Fibroblast of skin of scalp (primary cell): ENCODE data around the gene COMMD1. TPM values are rescaled to one million over a fixed set of nuclear protein-coding genes. Genes with fewer than 3 reads are reported as not detected.
A peak's percentile ranks its signal among the peaks of the same experiment; 100 is the strongest.
"Not testable (repeated sequence)": the region's sequence is repeated elsewhere in the genome, so short reads cannot be mapped to it uniquely, and the experiment has no call there.

Source experiments
- DNase-seq: peaks from one replicate; pipeline ENCODE4 v3.0.0-alpha.2; 2013
- polyA plus RNA-seq, 2 experiments: library from polyadenylated mRNA; unstranded; fragments of 120-200 nt; gene quantifications; one replicate each; pipeline ENCODE4 v1.2.1, GENCODE V29; 2013; ENCODE audit not compliant: insufficient read length in 2 of 2

Gene COMMD1
- polyA plus RNA-seq (2013, experiment 1 of 2; ENCODE audit: insufficient read length) = 72.9 TPM
- polyA plus RNA-seq (2013, experiment 2 of 2; ENCODE audit: insufficient read length) = 73.1 TPM

DNA sequence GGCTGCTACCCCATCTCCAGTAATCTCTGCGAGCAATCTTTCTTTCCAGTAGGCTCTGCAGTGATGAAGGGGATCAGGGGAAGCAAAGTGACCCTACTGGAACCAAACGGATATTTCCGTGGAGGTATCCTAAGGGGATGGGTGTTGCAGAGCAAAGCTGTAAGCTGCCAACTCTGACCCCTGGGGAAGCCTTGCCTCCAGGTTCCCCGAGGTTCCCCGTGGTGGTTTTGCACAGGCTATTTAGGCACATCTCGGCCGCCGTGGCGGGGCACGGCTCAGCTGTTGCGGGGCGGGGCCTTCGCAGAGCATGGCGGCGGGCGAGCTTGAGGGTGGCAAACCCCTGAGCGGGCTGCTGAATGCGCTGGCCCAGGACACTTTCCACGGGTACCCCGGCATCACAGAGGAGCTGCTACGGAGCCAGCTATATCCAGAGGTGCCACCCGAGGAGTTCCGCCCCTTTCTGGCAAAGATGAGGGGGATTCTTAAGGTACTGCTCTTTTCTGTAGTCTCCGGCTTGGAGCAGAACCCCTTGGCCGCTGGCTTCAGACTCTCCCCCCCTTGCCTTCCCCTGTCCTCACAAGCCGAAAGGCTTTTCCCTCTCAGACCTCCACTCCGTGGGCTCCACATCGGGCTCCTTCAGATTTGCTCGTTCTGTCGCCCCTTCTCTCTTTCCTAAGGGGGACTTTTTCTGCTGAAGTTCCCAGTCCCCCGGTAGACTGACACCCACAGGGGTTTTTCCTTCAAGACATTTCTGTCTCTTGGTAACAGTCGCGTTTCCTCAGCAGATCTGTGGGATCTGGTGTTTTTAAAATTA, at the start of gene COMMD1:
Gene COMMD1 (plus strand): TSS at position 303 of the 814 bp plus-strand sequence. CDS start 5 bp downstream, at position 308.
- peak; percentile 70 for DNase-seq

DNA sequence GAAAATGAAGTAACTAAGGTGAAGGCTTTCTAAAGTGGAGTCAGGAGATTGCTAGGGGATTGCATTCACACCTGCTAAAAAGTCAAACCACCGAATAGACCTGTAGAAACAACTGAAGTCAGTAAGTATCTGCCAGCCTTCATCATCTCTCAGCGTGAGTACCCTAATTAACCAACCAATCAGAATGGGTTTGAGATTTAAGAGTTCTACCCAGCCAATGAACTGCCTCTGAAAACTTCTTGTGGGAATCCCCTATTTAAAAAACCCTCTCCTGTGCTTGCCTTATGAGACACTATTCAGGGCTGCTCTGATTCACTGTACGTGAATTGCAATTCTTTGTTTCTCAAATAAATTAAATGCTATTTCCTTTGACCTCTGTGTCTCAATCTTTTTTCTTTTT, 48.2 kb upstream of the COMMD1 start:
- DNase-seq = no peak

DNA sequence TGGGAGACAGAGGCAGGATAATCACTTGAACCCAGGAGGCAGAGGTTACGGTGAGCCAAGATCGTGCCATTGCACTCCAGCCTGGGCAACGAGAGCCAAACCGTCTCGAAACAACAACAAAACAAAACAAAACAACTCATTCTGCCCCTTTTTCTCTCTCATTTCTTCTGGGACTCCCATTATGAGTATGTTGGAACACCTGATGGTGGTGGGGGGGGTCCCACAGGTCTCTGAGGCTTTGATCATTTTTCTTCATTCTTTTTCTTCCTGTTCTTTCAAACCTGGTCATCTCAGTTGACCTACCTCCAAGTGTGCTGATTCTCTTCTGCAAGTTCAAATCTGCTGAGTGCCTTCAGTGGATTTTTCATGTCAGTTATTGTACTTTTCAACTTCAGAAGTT, 43.4 kb upstream of the COMMD1 start:
- DNase-seq = no peak

DNA sequence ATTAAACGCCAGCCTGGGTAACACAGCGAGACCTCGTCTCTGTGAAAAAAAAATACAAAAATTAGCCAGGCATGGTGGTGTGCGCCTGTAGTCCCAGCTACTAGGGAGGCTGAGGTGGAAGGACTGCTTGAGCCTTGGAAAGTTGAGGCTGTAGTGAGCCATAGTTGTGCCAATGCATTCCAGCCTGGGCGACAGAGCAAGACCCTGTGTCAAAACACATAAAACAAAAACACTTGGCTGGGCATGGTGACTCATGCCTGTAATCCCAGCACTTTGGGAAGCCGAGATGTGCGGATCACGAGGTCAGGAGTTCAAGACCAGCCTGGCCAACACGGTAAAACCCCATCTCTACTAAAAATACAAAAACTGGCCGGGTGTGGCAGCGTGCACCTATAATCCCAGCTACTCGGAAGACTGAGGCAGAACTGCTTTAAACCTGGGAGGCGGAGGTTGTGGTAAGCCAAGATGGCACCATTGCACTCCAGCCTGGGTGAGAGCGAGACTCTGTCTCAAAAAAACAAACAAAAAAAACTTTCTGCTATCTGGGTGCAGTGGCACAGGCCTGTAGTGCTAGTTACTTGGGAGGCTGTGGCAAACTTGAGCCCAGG, 38.9 kb upstream of the COMMD1 start:
- DNase-seq = not testable (repeated sequence)

DNA sequence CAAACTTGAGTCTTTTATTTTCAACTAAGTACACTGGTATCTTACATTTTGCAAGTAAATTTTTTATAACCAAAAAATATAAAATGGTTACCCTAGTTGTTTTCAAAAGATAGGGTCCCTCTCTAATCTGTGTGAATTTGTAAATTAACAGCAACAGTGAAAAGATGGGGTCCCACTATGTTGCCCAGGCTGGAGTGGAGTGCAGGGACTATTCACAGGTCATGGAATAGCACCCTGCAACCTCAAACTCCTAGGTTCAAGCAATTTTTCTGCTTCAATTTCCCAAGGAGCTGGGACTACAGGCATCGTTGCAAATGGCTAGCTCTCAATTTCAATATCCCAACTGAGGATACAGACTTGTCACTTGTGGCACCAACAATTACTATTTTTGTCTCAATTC, 29.1 kb upstream of the COMMD1 start:
- no peak for DNase-seq

DNA sequence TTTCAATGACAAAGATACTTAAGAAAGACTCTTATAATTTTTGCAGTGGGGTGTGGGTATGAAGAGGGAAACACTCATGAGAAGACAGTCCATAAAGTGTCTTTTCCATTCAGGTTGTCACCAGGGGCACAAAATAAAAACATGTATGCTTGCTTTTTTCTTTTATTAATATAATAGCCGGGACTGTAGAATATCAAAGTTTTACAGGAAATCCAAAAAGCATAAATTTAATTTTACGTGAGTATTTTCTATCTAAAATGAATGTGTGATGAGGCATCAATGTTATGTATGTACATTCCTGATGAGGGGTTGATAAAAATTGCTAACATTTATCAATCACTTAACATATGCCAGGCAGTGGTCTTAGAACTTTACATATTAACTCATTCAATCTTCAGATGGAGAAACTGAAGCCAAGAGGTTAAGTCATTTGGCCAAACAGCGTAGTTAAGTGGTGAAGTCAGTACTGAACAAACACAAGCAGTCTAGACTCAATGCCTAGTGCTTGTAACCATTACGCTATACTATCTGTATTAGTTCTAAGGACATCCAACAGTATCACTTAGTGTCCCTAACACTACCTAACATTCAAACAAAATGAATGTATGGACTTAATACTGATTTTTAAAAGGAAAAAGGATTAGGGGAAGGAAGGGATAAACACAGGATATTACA, 27.8 kb upstream of the COMMD1 start:
- DNase-seq = no peak

DNA sequence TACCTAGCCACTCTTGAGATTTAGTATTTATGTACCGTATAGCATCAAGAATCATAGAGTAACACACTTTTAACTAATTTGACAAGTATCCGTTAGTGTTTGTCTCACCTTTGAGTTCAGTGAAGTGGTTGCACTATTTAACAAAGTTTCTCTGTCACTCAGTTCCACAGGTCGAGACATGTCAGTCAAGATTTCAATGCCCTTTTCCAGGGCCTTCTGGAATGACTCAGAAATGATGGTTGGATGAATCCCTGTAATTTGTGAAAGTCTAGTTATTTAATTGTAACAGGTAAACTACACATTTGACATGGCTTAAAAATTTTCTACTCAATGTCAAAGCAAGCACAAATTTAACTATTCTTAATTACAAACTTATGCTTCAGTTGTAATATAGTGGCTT, 26.7 kb upstream of the COMMD1 start:
- no peak for DNase-seq

DNA sequence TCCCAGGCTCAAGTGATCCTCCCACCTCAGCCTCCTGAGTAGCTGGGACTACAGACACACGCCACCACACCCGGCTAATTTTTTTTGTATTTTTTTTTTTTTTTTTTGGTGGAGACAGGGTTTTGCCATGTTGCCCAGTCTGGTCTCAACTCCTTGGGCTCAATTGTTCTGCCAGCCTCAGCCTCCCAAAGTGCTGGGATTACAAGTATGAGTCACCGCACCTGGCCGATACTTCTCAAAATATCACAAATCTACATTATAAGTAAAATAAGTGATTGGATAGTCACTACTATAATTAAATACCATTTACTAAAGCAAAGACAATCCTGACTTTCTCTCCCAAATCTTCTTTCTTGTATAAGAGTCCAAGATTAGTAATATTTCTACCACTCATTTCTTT, 26.1 kb upstream of the COMMD1 start:
- DNase-seq = not testable (repeated sequence)

DNA sequence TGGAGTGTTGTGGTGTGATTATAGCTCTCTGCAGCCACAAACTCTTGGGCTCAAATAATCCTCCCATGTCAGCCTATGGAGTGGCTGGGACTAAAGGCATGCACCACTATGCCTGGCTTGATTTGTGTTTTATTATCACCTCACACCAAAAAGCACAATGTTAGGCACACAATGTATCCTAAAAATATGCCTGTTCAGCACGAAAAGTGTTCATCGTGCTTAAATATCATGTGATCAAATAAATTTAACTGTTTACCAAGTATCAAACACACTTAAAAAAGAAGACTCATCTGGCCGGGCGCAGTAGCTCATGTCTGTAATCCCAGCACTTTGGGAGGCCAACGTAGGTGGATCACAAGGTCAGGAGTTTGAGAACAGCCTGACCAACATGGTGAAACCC, 22.6 kb upstream of the COMMD1 start:
- no peak for DNase-seq

DNA sequence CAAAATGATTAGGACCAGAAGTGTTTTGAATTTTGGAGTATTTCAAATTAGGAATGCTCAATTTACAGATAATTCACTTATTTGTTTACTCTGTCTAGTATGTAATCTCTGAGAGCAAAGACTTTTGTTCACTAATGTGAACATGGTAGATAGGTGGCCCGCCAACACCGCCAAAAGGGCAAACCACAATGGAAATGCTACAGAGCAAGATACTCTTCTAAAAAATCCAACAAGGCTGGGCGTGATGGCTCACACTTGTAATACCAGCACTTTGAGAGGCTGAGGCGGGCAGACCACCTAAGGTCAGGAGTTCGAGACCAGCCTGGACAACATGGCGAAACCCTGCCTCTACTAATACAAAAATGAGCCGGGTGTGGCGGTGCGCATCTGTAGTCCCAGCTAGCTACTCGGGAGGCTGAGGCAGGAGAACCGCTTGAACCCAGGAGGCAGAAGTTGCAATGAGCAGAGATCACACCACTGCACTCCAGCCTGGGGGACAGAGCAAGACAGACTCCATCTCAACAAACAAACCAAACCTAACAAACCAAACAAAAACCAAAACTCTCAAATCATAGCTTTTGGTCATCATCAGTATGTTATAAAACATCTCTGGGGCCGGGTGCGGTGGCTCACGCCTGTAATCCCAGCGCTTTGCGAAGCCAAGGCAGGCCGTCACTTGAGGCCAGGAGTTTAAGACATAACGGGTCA, 19.4 kb upstream of the COMMD1 start:
- no peak for DNase-seq

DNA sequence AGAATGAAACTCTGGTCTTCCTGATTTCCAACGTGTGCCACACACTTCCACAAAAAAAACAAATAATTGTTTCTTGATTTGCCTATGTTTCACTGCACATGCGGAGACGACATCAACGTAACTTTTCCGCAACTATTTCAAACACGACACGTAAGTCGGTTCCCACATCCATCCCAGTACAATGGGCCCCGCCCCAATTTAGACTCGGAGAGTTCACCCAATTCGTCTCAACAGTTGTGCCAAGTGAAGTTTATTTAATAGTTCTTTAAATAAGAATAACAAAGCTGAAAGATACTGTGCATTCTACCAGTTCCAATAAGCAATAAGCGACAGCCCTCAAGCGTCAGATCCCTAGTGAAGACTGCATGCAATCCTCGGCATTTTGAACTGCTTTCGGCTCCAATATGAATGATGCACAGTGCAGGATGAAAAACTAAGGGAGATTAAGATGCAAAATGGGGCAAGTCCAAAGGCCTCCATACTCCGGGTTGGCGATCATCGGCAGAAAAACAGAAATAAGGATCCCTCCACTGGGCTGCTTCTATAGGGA, 17.7 kb upstream of the COMMD1 start:
- peak; percentile 30 for DNase-seq

DNA sequence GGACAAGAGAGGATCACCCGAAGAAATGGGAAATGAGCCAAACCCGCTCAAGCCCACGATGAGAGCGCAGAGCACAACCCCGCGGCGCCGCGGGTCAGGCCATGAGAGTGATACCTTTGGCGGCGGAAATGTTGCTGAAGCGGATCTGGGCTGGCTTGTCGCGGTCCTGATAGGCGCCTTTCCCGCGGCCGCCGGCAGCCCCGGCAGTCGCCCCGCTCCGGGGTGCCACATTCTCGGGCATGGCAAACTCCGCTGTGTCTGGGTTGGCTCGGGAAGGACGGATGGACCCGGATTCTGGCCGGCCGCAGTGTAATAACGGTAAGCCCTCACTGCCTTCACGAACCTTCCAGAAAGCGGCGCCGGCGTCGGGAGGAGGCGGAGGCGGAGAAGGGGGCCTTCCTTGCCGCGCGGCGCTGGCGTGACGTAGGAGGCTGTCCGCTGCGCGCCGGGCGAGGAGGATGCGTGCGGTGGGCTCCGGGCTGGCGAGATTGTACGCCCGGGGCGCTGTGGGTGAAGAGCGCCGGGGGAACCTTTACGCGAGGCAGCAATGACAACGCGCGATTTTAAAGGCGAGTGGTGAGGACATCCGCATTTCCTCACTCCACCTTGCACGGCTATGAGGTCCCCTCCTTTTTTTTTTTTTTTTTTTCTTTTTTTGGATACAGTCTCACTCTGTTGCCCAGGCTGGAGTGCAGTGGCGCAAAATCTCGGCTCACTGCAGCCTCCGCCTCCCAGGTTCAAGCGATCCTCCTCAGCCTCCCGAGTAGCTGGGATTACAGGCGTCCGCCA, 17.0 kb upstream of the COMMD1 start, which contains the start of gene CCT4:
Gene CCT4 (minus strand): TSS at position 390 of the 789 bp plus-strand sequence. CDS start 149 bp downstream, at position 241.
- peak; percentile 86 for DNase-seq

DNA sequence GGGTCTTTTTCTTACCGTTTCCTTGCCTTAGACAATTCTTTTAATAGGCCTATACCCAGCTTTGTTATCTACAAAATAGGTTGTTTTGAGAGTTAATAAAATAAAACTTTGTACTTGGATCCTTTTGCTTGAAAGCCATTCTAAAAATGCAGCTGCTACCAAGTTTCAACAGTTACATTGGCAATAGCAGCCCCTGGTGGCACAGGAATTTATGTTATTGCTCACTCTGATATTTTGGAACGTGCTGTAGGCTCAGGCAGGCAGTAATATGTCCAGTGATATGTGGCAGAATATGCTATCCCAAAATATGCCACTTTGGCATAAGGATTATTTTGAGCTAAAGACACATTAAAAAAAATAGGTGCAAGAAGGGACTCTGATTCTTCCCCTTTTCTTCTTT, 6.7 kb upstream of the COMMD1 start:
- peak; percentile 12 for DNase-seq

DNA sequence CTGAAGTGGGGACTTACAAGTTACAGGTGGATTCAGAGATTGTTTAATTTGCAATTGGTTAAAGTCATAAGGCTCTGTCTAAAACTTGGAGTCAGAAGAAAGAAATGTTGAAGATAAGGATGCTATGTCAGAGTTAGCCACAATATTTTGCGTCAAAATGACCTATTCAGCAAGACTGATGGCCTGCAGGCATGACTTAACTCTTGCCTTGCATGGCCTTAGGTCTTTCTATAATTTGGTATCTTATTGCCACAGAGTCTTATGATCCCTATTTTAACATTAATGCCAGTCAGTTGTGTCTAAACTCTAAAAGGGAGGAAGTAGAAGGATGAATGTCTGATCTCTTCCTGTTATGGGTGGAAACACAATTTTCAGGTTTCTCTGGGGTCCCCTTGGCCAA, 5.2 kb upstream of the COMMD1 start:
- no peak for DNase-seq

DNA sequence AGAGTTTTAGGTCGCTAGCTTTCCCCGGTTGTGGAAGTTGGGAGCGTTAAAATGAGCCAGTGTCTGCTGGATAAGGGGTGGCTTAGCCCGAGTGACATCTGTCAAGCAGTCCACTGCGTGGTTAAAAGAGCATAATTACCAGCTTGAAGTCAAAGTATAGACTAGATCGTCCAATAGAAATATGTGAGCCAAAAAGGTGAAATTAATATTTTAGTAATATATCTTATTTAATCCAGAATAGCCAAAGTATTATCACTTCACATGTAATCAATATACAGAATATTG, 654 bp downstream of the COMMD1 start:
- no peak for DNase-seq

DNA sequence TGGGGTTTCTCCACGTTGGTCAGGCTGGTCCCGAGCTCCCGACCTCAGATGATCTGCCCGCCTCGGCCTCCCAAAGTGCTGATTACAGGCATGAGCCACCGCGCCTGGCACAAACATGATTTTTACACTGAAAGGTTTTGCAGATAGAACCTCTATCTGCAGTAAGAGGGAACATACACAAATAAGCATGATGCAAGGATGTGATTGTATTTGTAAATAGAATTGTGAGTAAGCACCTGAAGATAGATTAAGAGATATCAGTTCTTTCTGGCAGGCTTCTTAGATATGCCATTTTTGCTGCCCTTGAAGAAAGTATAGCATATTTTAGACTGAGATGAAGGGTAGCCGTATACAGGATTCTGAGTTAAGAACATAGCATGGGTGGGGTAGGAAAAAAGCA, 3.6 kb downstream of the COMMD1 start:
- no peak for DNase-seq

DNA sequence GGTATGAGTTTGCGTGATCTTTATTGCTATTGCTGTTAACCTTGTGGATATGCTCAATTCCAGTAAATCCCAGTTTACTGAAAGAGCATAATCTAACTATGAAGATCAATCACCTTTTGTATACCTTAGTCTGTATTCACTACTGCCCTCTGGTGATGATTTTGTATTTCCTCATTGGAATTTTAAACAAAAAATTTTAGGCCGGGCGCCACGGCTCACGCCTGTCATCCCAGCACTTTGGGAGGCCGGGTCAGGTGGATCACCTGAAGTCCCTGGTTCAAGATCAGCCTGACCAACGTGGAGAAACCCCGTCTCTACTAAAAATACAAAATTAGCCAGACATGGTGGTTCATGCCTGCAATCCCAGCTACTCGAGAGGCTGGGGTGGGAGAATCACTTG, 5.1 kb downstream of the COMMD1 start:
- no peak for DNase-seq

DNA sequence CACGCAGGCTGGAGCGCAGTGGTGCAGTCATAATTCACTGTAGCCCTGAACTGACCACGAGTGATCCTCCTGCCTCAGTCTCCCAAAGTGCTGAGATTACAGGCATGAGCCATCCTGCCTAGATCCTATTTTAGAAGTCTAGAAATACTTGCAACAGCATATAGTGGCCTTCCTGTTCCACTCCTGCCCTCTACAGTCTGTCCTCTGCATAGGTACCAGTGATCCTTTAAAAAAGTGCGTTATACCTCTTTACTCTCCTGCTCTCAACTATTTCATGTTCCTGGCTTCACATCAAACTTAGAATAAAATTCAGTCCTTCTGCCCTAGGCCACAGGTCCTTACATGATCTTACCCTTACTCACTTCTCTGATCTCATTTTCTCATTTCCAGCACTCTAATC, 6.0 kb downstream of the COMMD1 start:
- DNase-seq = no peak

DNA sequence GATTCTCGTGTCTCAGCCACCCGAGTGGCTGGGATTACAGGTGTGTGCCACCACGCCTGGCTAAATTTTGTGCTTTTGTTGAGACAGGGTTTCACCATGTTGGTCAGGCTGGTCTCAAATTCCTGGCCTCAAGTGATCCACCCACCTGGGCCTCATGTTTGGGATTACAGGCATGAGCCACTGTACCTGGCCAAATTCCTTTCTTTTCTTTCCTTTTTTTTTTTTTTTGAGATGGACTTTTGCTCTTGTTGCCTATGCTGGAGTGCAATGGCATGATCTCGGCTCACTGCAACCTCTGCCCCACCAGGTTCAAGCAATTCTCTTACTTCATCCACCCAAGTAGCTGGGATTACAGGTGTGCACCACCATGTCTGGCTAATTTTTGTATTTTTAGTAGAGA, 9.3 kb downstream of the COMMD1 start:
- not testable (repeated sequence) for DNase-seq

DNA sequence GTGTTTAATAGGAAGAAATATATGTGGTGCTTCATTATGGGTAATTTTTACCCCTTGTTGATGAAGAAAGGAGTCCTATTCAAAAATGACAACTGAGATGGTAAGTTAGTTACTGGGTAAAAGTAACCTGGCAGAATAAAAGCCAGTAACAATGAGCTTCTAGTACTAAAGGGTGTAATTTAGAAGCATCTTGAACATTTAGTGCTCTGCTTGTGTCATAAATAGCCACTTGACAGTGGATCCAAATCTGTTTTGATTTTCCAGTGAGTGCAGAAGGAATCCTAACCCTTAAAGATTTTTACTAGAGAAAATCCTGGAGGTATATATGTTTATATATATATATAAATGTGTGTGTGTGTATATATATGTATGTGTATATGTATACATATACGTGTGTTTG, 15.1 kb downstream of the COMMD1 start:
- DNase-seq = no peak

DNA sequence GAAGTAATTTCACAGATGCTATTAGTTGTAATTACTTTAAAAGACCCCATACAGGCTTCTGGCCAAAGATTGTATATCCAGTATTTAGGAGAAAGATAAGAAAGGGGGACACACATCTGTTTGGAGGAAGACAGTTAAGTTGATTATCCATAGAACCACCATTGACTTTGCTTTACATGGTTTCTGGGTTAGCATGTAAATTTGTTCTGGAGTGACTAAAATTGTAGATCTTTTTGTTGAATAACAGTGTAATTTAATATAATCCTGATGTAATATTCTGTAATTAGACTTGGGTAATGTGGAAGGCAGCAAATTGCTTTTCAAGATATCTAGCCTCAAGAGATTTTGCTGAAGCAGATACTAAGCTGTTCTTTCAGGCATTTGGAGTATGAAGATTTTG, 17.2 kb downstream of the COMMD1 start:
- no peak for DNase-seq
